Activated CD8-positive, alpha-beta memory T cell treated with anti-CD3 and anti-CD28 coated beads, Interleukin-2, amount 10 ng/mL, durations not matched to agents 7 days and 5 days (primary cell): Measurements from ENCODE around the gene OR6S1. TPM values are rescaled to one million over a fixed set of nuclear protein-coding genes. Genes with fewer than 3 reads are reported as not detected.
"Not testable (repeated sequence)": the region's sequence is repeated elsewhere in the genome, so short reads cannot be mapped to it uniquely, and the experiment has no call there.

Source experiments
- ATAC-seq: fragments of 150-1000 bp; cut with Tn5 transposase; one replicate; pipeline ENCODE4 v1.10.0; 2021; ENCODE audit warnings: moderate library complexity
- CTCF ChIA-PET: fragments of 350-600 bp; sonication (Branson Sonifier 250); formaldehyde crosslinking; loops from one replicate; lab custom pipeline; 2021; ENCODE audit warnings: antibody characterized with exemption; lab: Charles Lee
- DNase-seq: peaks from one replicate; pipeline ENCODE4 v3.0.0-alpha.2; 2020
- H3K27ac Mint-ChIP-seq: one replicate; pipeline ENCODE4 v1.8.0; 2021; ENCODE audit warnings: mild to moderate bottlenecking, mixed read lengths
- H3K27me3 Mint-ChIP-seq: one replicate; pipeline ENCODE4 v1.8.0; 2021; ENCODE audit warnings: mixed read lengths
- H3K36me3 Mint-ChIP-seq: one replicate; pipeline ENCODE4 v1.8.0; 2021; ENCODE audit warnings: mild to moderate bottlenecking, mixed read lengths
- H3K4me1 Mint-ChIP-seq: one replicate; pipeline ENCODE4 v1.8.0; 2021; ENCODE audit warnings: mixed read lengths
- H3K4me3 Mint-ChIP-seq: one replicate; pipeline ENCODE4 v1.8.0; 2021; ENCODE audit warnings: mild to moderate bottlenecking, moderate library complexity, mixed read lengths
- H3K9me3 Mint-ChIP-seq: one replicate; pipeline ENCODE4 v1.8.0; 2022; ENCODE audit warnings: low read depth, mixed read lengths
- total RNA-seq, 2 experiments: library from RNA; stranded (reverse); gene quantifications; one replicate each; pipeline ENCODE4 v1.2.3, GENCODE V29; 2021

Gene OR6S1
- total RNA-seq, 2 experiments from 2014 or later: not detected

DNA sequence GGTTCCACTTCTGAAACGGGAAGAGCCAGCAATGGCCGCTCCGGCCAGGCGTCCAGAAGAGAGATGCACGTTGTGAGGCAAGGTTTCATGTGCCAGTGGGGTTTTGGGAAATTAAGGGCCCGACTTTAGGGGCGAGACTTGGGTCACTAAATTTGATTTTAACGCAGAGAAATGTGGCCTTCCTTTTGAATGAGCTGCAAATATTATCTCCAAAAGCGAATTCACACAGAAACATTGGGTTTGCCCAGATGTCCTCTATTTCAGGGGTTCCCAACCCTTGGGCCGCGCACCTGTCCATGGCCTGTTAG, 40.6 kb upstream of the OR6S1 start:
- H3K9me3 Mint-ChIP-seq: no peaks in the 10 kb centered on the region
- CTCF ChIA-PET: interaction anchor here (1.1 to 7.4 kb wide), 12 partner anchors 10 to 354 kb away, joined by 3 to 102 read pairs (median 14); partner anchors contain the start of genes CCNB1IP1, PARP2 and PNP
- H3K4me3 Mint-ChIP-seq: no peak overlapping the region
- H3K27me3 Mint-ChIP-seq: no peaks in the 10 kb centered on the region
- peaks cover 12% of the 10 kb centered on the region for H3K4me1 Mint-ChIP-seq
- H3K36me3 Mint-ChIP-seq: no peaks in the 10 kb centered on the region
- no peak overlapping the region for H3K27ac Mint-ChIP-seq
- DNase-seq (no peak), ATAC-seq (no peak)

DNA sequence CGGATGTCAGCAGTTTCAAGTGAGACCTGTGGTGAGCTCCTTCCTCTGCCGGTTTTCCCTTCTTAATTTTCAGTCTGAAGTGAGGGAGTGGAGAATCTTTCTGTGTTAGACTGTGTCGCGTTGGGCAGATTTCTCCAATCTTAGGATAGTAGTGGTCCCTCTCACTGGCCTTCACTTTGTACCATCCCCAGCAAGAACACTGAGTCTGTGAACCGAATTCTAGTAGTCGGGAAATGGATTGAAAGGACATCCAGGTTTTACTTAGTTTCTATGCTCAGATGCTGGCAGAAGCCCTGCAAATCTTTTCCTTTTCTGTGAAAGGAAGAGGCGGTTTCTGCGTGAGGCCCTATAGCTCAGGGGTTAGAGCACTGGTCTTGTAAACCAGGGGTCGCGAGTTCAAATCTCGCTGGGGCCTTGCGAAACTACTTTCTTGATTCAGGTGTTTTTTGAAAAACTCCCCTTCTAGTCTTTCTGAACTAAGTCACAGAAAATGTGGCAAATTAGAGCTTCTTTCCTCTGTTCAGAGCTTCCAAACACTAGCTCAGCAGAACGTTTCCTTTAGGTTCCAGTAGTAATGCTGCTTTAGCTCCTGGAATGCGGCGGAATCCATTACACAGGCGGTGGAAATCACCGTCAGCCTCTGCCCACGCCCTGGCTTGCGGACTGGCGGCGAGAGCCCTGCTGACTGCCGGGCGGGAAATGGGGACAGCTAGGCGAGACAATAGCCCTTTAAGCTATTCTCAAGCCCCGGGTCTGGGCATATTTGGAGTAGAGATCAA, 40.0 kb upstream of the OR6S1 start:
- Mint-ChIP-seq H3K27me3 (no peaks in the 10 kb centered on the region), H3K27ac (no peak overlapping the region), H3K4me3 (no peak overlapping the region), H3K4me1 (peaks cover 14% of the 10 kb centered on the region), H3K9me3 (no peaks in the 10 kb centered on the region), H3K36me3 (no peaks in the 10 kb centered on the region)
- CTCF ChIA-PET: interaction anchor here (0.9 to 7.4 kb wide), 17 partner anchors 10 to 423 kb away, joined by 3 to 102 read pairs (median 8); partner anchors contain the start of genes CCNB1IP1, PARP2, PIP4P1 and PNP
- DNase-seq: peak; percentile 94
- peak; percentile 25 for ATAC-seq

GRCh38 chr14:20680843-20681347, 39.4 kb upstream of the OR6S1 start:
- ATAC-seq: peak; percentile 21
- CTCF ChIA-PET: interaction anchor here (0.9 to 7.4 kb wide), 13 partner anchors 11 to 423 kb away, joined by 3 to 102 read pairs (median 15); partner anchors contain the start of genes PIP4P1 and PNP
- H3K27me3 Mint-ChIP-seq: no peaks in the 10 kb centered on the region
- DNase-seq: no peak
- H3K27ac Mint-ChIP-seq: no peak overlapping the region
- peaks cover 18% of the 10 kb centered on the region for H3K4me1 Mint-ChIP-seq
- H3K4me3 Mint-ChIP-seq: no peak overlapping the region
- no peaks in the 10 kb centered on the region for H3K9me3 Mint-ChIP-seq
- no peaks in the 10 kb centered on the region for H3K36me3 Mint-ChIP-seq

DNA sequence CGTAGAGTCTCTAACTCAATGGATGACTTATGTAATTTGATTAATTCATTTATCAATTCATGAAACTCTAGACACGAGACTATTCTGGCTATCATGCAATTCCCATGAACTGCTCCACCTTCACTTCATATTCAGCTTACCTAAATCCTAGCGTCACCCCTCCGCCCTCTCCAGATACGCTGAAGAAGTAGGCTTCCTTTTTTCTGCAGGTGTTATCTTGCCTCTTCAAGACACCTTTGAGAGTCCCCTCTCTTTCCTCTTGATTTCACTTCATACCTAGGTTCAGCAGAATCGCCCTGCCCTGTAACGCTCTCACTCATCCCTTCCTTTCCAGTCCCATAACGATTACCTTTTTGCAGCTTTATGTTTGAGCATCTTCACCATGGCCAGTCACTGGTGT, 38.9 kb upstream of the OR6S1 start:
- no peaks in the 10 kb centered on the region for H3K9me3 Mint-ChIP-seq
- H3K27me3 Mint-ChIP-seq: no peaks in the 10 kb centered on the region
- H3K27ac Mint-ChIP-seq: no peak overlapping the region
- DNase-seq (no peak), ATAC-seq (no peak)
- CTCF ChIA-PET: interaction anchor here (1.2 to 7.4 kb wide), 6 partner anchors 11 to 176 kb away, joined by 3 to 102 read pairs (median 36); no protein-coding TSS in a partner anchor
- H3K36me3 Mint-ChIP-seq: no peaks in the 10 kb centered on the region
- peaks cover 24% of the 10 kb centered on the region for H3K4me1 Mint-ChIP-seq
- no peak overlapping the region for H3K4me3 Mint-ChIP-seq

GRCh38 chr14:20679907-20680306, 38.4 kb upstream of the OR6S1 start:
- Mint-ChIP-seq H3K9me3 (no peaks in the 10 kb centered on the region), H3K27ac (no peak overlapping the region), H3K4me1 (peaks cover 21% of the 10 kb centered on the region), H3K4me3 (no peak overlapping the region), H3K36me3 (no peaks in the 10 kb centered on the region), H3K27me3 (no peaks in the 10 kb centered on the region)
- DNase-seq (peak; percentile 53), ATAC-seq (no peak)
- CTCF ChIA-PET: interaction anchor here (1.2 to 7.4 kb wide), 6 partner anchors 11 to 176 kb away, joined by 3 to 102 read pairs (median 36); no protein-coding TSS in a partner anchor

DNA sequence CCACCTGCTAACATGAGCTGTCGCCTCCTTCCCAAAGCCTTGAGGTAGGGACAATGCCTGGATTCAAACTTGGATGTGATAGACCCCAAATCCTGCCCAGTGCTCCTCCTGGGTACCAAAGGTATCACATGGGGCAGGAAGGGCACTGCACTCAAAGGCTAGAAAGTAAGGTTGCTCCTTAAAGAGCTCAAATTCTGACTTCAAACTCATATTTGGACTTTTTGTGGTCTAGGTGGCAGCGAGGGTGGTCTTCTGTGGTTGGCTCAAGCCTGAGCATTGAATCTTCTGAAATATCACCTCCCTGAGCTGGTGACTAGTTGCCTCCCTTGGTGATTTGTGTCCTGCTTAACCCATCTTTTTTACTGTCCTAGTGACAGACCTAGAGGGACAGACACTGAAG, 34.6 kb upstream of the OR6S1 start:
- no peaks in the 10 kb centered on the region for H3K27me3 Mint-ChIP-seq
- peaks cover 25% of the 10 kb centered on the region for H3K4me1 Mint-ChIP-seq
- no peak for DNase-seq
- H3K36me3 Mint-ChIP-seq: no peaks in the 10 kb centered on the region
- CTCF ChIA-PET: interaction anchor here (1.2 to 7.4 kb wide), 4 partner anchors 13 to 182 kb away, joined by 3 to 49 read pairs (median 4); no protein-coding TSS in a partner anchor
- H3K9me3 Mint-ChIP-seq: no peaks in the 10 kb centered on the region
- H3K27ac Mint-ChIP-seq: no peak overlapping the region
- no peak overlapping the region for H3K4me3 Mint-ChIP-seq
- ATAC-seq: peak; percentile 14

DNA sequence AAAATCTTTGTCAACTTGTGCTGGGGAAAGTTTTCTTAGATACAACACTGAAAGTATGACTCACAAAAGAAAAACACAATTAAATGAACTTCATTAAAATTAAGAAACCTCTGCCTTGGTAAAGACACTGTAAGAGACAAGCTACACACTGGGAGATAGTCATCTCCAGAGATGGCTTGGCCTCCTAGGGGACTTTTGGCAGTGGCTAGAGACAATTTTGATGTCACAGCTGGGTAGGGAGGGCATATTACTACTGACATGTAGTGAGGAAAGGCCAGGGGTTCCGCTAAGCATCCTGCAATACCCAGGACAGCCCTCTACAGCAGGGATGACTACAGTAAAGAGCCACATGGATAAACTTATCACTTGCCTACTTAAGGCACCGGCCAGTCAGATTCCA, 34.2 kb upstream of the OR6S1 start:
- H3K27ac Mint-ChIP-seq: no peak overlapping the region
- DNase-seq (no peak), ATAC-seq (peak; percentile 59)
- no peak overlapping the region for H3K4me3 Mint-ChIP-seq
- no peaks in the 10 kb centered on the region for H3K36me3 Mint-ChIP-seq
- no peaks in the 10 kb centered on the region for H3K9me3 Mint-ChIP-seq
- peaks cover 26% of the 10 kb centered on the region for H3K4me1 Mint-ChIP-seq
- CTCF ChIA-PET: interaction anchor here (1.2 to 7.4 kb wide), 4 partner anchors 13 to 182 kb away, joined by 3 to 49 read pairs (median 4); no protein-coding TSS in a partner anchor
- no peaks in the 10 kb centered on the region for H3K27me3 Mint-ChIP-seq

DNA sequence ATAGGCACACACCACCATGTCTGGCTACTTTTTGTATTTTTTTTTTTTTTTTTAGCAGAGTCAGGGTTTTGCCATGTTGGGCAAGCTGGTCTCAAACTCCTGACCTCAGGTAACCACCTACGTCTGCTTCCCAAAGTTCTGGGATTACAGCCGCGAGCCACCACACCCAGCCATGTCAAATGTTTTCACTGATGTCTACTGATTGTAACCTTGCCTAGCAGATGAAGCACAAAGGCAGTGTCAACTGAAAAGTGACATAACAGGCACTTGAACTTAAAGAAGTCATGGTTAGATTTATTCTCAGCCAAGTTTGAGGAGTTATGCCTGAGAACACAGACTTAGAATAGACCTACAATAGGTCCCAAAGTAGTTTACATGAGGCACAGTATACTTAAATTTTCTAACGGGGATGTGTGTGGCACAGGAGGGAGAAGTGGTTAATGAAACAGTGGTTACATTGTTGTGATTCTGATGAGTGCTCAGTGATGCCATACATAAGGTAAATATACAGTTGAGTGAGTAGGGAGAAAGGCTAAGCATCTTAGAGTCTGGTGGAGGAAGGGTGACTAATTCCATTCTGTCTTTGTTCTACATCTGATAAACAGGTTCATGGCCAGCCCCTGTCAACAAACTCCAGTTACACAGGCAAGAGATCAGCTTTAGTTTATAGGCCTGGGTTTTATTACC, 30.2 kb upstream of the OR6S1 start:
- ATAC-seq (peak; percentile 35), DNase-seq (no peak)
- Mint-ChIP-seq H3K27me3 (no peaks in the 10 kb centered on the region), H3K4me3 (no peak overlapping the region), H3K36me3 (peaks cover 6% of the 10 kb centered on the region), H3K27ac (peak overlapping the region; percentile 20), H3K4me1 (peaks cover 48% of the 10 kb centered on the region), H3K9me3 (peaks cover 2% of the 10 kb centered on the region)
- CTCF ChIA-PET: interaction anchor here (2.0 to 4.8 kb wide), 2 partner anchors 9 to 62 kb away, joined by 4 to 49 read pairs; no protein-coding TSS in a partner anchor

GRCh38 chr14:20668969-20669368, 27.5 kb upstream of the OR6S1 start:
- H3K36me3 Mint-ChIP-seq: peaks cover 10% of the 10 kb centered on the region
- DNase-seq (no peak), ATAC-seq (no peak)
- peaks cover 2% of the 10 kb centered on the region for H3K9me3 Mint-ChIP-seq
- CTCF ChIA-PET: interaction anchor here (1.1 to 4.8 kb wide), 6 partner anchors 12 to 326 kb away, joined by 3 to 49 read pairs (median 6); partner anchors contain the start of gene PARP2
- H3K4me1 Mint-ChIP-seq: peaks cover 43% of the 10 kb centered on the region
- H3K27ac Mint-ChIP-seq: no peak overlapping the region
- no peaks in the 10 kb centered on the region for H3K27me3 Mint-ChIP-seq
- H3K4me3 Mint-ChIP-seq: no peak overlapping the region

- Mint-ChIP-seq H3K4me3 (peak overlapping the region; percentile 35), H3K9me3 (peaks cover 2% of the 10 kb centered on the region), H3K4me1 (peaks cover 53% of the 10 kb centered on the region), H3K27ac (peak overlapping the region; percentile 91), H3K36me3 (peaks cover 10% of the 10 kb centered on the region), H3K27me3 (peaks cover 7% of the 10 kb centered on the region)
- DNase-seq (peak; percentile 59), ATAC-seq (peak; percentile 66)
- CTCF ChIA-PET: interaction anchor here (1.0 to 4.8 kb wide), 7 partner anchors 12 to 325 kb away, joined by 3 to 49 read pairs (median 5); partner anchors contain the start of gene PARP2
Measured at GRCh38 chr14:20667957-20668356, 26.5 kb upstream of the OR6S1 start.

DNA sequence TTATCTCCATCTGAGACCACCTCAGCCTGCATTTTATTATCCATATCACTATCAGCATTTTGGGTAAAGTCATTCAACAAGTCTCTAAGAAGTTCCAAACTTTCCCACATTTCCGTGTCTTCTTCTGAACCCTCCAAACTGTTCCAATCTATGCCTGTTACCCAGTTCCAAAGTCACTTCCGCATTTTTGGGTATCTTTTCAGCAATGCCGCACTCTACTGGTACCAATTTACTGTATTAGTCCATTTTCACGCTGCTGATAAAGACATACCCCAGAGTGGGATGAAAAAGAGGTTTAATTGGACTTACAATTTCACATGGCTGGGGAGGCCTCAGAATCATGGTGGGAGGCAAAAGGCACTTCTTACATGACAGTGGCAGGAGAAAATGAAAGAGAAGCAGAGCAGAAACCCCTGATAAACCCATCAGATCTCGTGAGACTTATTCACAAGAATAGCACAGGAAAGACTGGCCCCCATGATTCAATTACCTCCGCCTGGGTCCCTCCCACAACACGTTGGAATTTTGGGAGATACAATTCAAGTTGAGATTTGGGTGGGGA, 25.0 kb upstream of the OR6S1 start:
- Mint-ChIP-seq H3K27ac (peak overlapping the region; percentile 58), H3K27me3 (peaks cover 16% of the 10 kb centered on the region), H3K4me1 (peaks cover 55% of the 10 kb centered on the region), H3K36me3 (peaks cover 10% of the 10 kb centered on the region)
- CTCF ChIA-PET: interaction anchor here (1.8 to 11.5 kb wide), 2 partner anchors 14 to 24 kb away, joined by 15 to 163 read pairs; partner anchors contain the start of gene ANG
- not testable (repeated sequence) for H3K4me3 Mint-ChIP-seq, H3K9me3 Mint-ChIP-seq, ATAC-seq, DNase-seq

GRCh38 chr14:20662968-20663732, 21.7 kb upstream of the OR6S1 start:
- Mint-ChIP-seq H3K9me3 (no peaks in the 10 kb centered on the region), H3K4me3 (peak overlapping the region; percentile 78), H3K4me1 (peaks cover 49% of the 10 kb centered on the region), H3K36me3 (peaks cover 7% of the 10 kb centered on the region), H3K27ac (peak overlapping the region; percentile 28), H3K27me3 (peaks cover 32% of the 10 kb centered on the region)
- DNase-seq (peak; percentile 90), ATAC-seq (peak; percentile 82)
- CTCF ChIA-PET: interaction anchor here (0.9 to 11.5 kb wide), 9 partner anchors 11 to 308 kb away, joined by 3 to 163 read pairs (median 3); partner anchors contain the start of genes ANG and RNASE4
